HepG2 (cell line): ENCODE results near the gene FAM162A. TPM values are rescaled to one million over a fixed set of nuclear protein-coding genes. Genes with fewer than 3 reads are reported as not detected.

ENCODE experiments used
- ATAC-seq: fragments of 200-7000 bp; cut with Tn5 transposase; 3 replicates; pipeline ENCODE4 v1.9.1; 2020; ENCODE audit warnings: mild to moderate bottlenecking, moderate library complexity
- BruUV-seq: library from RNA; stranded (reverse); fragments of 400-500 nt; replicated peaks from 2 replicates; lab custom pipeline; 2021; lab: Mats Ljungman, UMichigan
- CTCF ChIA-PET: fragments of 300-600 bp; formaldehyde crosslinking; extraction: SDS; loops from one replicate; lab custom pipeline; 2021; ENCODE audit warnings: low total read pairs, inconsistent platforms, low intra/inter-chr PET ratio; lab: Yijun Ruan, JAX
- POLR2A ChIA-PET: fragments of 350-600 bp; sonication (Branson Sonifier 250); formaldehyde crosslinking; loops from one replicate; lab custom pipeline; 2020; ENCODE audit warnings: antibody characterized with exemption, inconsistent platforms; lab: Yijun Ruan, JAX
- DNase-seq: peaks from one replicate; pipeline ENCODE4 v3.0.0-alpha.2; 2015; ENCODE audit warnings: low spot score
- FAIRE-seq: peaks from 3 replicates; lab custom pipeline; 2011; peaks lifted over from hg19 to GRCh38; lab: Jason Lieb, UNC
- H2AFZ ChIP-seq: one replicate; pipeline ENCODE4 v1.6.1; 2011; ENCODE audit warnings: low read length, inconsistent platforms
- H3K27ac ChIP-seq: fragments of 300-600 bp; 3 replicates; pipeline ENCODE4 v1.8.0; 2011; ENCODE audit warnings: mixed run types, mild to moderate bottlenecking, mixed read lengths, low read length, inconsistent platforms; ENCODE audit not compliant: insufficient read depth; ENCODE audit errors: extremely low read length
- H3K27me3 ChIP-seq, 2 experiments: fragments of 200-600 bp in 1 of 2; 2 replicates in 1 of 2; 3 replicates in 1 of 2; pipeline versions ENCODE4 v1.6.0 to v1.8.0; 2011; ENCODE audit warnings: low read length in 2 of 2, mild to moderate bottlenecking in 2 of 2, moderate library complexity in 2 of 2, inconsistent platforms in 1 of 2; ENCODE audit not compliant: insufficient read depth in 2 of 2, control insufficient read depth in 1 of 2
- H3K36me3 ChIP-seq, 2 experiments: fragments of 200-600 bp in 1 of 2; replicated peaks in 1 of 2; 2 replicates in 1 of 2; 3 replicates in 1 of 2; pipeline versions ENCODE4 v1.5.1 to v1.8.0; 2011; ENCODE audit warnings: low read length in 2 of 2, inconsistent platforms in 1 of 2; ENCODE audit not compliant: insufficient read depth in 2 of 2, control insufficient read depth in 1 of 2
- H3K4me1 ChIP-seq: 2 replicates; pipeline ENCODE4 v1.5.1; 2012; ENCODE audit warnings: low read length, inconsistent platforms; ENCODE audit not compliant: insufficient read depth
- H3K4me2 ChIP-seq: 2 replicates; pipeline ENCODE4 v1.6.0; 2011; ENCODE audit warnings: low read depth, low read length, inconsistent platforms
- H3K4me3 ChIP-seq, 3 experiments: fragments of 200-600 bp in 1 of 3; sonication (generic), shearing (Covaris generic) in 1 of 3; replicated peaks in 1 of 3; 2 replicates each; pipeline ENCODE4 v1.5.1; 2011 to 2016; ENCODE audit warnings: low read length in 3 of 3, inconsistent platforms in 2 of 3, low read depth in 2 of 3, mild to moderate bottlenecking in 2 of 3, control low read depth in 1 of 3, mixed read lengths in 1 of 3; ENCODE audit not compliant: insufficient read depth in 1 of 3
- H3K79me2 ChIP-seq: one replicate; pipeline ENCODE4 v1.6.1; 2011; ENCODE audit warnings: low read length, inconsistent platforms; ENCODE audit not compliant: insufficient read depth
- H3K9ac ChIP-seq: 2 replicates; pipeline ENCODE4 v1.6.0; 2011; ENCODE audit warnings: mild to moderate bottlenecking, low read depth, low read length, inconsistent platforms; ENCODE audit not compliant: insufficient read depth
- H3K9me3 ChIP-seq: 2 replicates; pipeline ENCODE4 v1.5.1; 2012; ENCODE audit warnings: mild to moderate bottlenecking, low read length
- H4K20me1 ChIP-seq: 2 replicates; pipeline ENCODE4 v1.6.0; 2011; ENCODE audit warnings: inconsistent platforms, mild to moderate bottlenecking, low read length, moderate library complexity; ENCODE audit not compliant: insufficient read depth
- ARID5B ChIP-seq: IDR thresholded peaks from 2 replicates; pipeline ENCODE4 v1.4.0; 2020; ENCODE audit warnings: mild to moderate bottlenecking, missing genetic modification reagents
- GFI1 ChIP-seq: sonication (generic); formaldehyde crosslinking; IDR thresholded peaks from 2 replicates; pipeline ENCODE4 v1.5.0; 2020; ENCODE audit warnings: missing genetic modification reagents, mild to moderate bottlenecking, borderline replicate concordance
- SNAPC5 ChIP-seq: sonication (generic); formaldehyde crosslinking; IDR thresholded peaks from 2 replicates; pipeline ENCODE4 v1.8.1; 2023; ENCODE audit warnings: mild to moderate bottlenecking, missing genetic modification reagents, borderline replicate concordance
- YY1 ChIP-seq: IDR thresholded peaks from 2 replicates; pipeline ENCODE4 v1.6.1; 2011; ENCODE audit warnings: low read length, low read depth, moderate library complexity, mild to moderate bottlenecking; ENCODE audit not compliant: insufficient read depth, insufficient replicate concordance
- ZNF17 ChIP-seq: sonication (generic); formaldehyde crosslinking; IDR thresholded peaks from 2 replicates; pipeline ENCODE4 v1.5.0; 2020; ENCODE audit warnings: mild to moderate bottlenecking, missing genetic modification reagents
- ZNF740 ChIP-seq: sonication (generic); formaldehyde crosslinking; IDR thresholded peaks from 2 replicates; pipeline ENCODE4 v1.4.0; 2020; ENCODE audit warnings: missing genetic modification reagents
- WGBS: methylation state at CpG from one replicate; pipeline ENCODE4 v1.1.6; 2017; ENCODE audit warnings: low lambda C conversion rate; 5-methylcytosine and 5-hydroxymethylcytosine counted together
- in situ Hi-C: cut with HindIII; loops from 2 replicates; pipeline ENCODE4 v1.10.0; 2017; ENCODE audit warnings: low pct_unique_long_range_greater_than_20kb; ENCODE audit not compliant: extremely low pct_ligation_motif_present
- intact Hi-C: fragments of 100-400 bp; cut with micrococcal nuclease; formaldehyde crosslinking; loops from one replicate; pipeline ENCODE4 v1.10.0; 2022; ENCODE audit not compliant: unreplicated experiment
- polyA plus RNA-seq, 8 experiments: library from polyadenylated mRNA; depleted of rRNA in 3 of 8; stranded (reverse) in 7 of 8; unstranded in 1 of 8; fragments of >200 nt; fragmentation: Illumina TruSeq in 4 of 8; extraction: Trizol in 4 of 8; gene quantifications; 2 replicates each; pipeline versions ENCODE4 v1.2.1 to v1.2.3, GENCODE V29; 2011 to 2016; ENCODE audit warnings: low read depth in 4 of 8, missing spikeins in 1 of 8, mixed read lengths in 1 of 8; ENCODE audit not compliant: insufficient read depth in 1 of 8
- total RNA-seq, 5 experiments: library from RNA; depleted of rRNA; stranded (reverse); fragments of >200 nt; fragmentation: Illumina TruSeq; extraction: Trizol; gene quantifications; 2 replicates each; pipeline ENCODE4 v1.2.3, GENCODE V29; 2016; ENCODE audit warnings: low read depth in 1 of 5

Gene FAM162A
- total and polyA plus RNA-seq, 2 of the 13 experiments (the other 11 are each of a cell fraction or from before 2014, with no cell fraction given), result 115 to 155 TPM

GRCh38 chr3:122398920-122399319 lies 14.9 kb downstream of the FAM162A start:
- no TSS peak for BruUV-seq

More at GRCh38 chr3:122398920-122399319, 14.9 kb downstream of the FAM162A start:
- in situ Hi-C loops, result no loop called here
- no peak for ATAC-seq
- no peak for TF ChIP-seq ARID5B (CRISPR knock-in tag)
- TF ChIP-seq ZNF17 (CRISPR knock-in tag), result no peak
- no peak for TF ChIP-seq YY1
- TF ChIP-seq ZNF740 (CRISPR knock-in tag), result no peak
- no peak for TF ChIP-seq GFI1
- no peak for TF ChIP-seq SNAPC5 (CRISPR knock-in tag)
- TF ChIP-seq, all 625 proteins: peak for 0
- Histone ChIP-seq H4K20me1 (peaks cover 4% of the 10 kb centered on the region), H2AFZ (no peak overlapping the region), H3K9me3 (no peaks in the 10 kb centered on the region), H3K4me2 (no peak overlapping the region), H3K9ac (no peak overlapping the region), H3K27ac (no peak overlapping the region), H3K36me3 (peaks cover 0 to 24% of the 10 kb centered on the region in 2 experiments; a peak in 3 of 5 replicates), H3K27me3 (no peaks in the 10 kb centered on the region), H3K4me3 (no peak overlapping the region), H3K79me2 (peaks cover 53% of the 10 kb centered on the region), H3K4me1 (peaks cover 6% of the 10 kb centered on the region)
- FAIRE-seq (no peak), DNase-seq (no peak)
- 95% methylated on average over 2 of the region's 2 CpGs for WGBS
- intact Hi-C loops, result no loop called here
- CTCF ChIA-PET, result no interaction called here
- POLR2A ChIA-PET, result no interaction called here
